NCI-H82 treated with DMSO at 0.1 percent for 48 hours (cell line): ENCODE data around the gene FAM174C.
"Not testable (repeated sequence)": the region's sequence is repeated elsewhere in the genome, so short reads cannot be mapped to it uniquely, and the experiment has no call there.

ENCODE experiments used
- DNase-seq: peaks from one replicate; lab custom pipeline; 2025; ENCODE audit not compliant: unreplicated experiment; lab: John Stamatoyannopoulos, UW

Gene FAM174C

DNA sequence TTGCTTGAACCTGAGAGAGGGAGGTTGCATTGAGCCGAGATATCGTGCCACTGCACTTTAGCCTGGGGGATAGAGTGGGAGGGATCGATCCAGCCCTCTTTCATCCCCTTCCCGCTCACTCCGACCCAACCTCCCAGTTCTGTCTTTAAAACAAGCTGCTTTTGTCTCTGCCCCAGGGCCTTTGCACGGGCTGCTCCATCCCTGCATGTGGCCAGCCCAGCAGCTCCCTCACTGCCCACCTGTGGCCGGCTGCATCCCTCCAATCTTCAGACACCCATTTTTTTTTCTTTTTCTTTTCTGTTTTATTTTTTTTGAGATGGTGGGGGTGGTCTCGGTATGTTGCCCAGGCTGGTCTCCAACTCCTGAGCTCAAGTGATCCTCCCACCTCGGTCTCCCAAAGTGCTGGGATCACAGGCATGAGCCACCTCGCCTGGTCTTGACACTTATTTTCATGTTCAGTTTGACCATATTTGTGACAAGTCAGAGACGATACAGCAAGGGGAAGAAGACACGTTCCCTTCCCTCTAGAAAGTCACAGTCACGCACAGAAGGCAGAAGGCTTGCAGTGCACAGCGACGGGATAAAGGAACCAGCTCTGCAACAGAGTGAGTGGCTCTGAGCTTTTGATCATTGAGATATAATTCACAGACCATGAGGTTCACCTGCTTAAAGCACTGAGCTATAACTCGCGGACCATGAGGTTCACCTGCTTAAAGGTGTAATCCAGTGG, 42.1 kb downstream of the FAM174C start:
- DNase-seq: no peak

DNA sequence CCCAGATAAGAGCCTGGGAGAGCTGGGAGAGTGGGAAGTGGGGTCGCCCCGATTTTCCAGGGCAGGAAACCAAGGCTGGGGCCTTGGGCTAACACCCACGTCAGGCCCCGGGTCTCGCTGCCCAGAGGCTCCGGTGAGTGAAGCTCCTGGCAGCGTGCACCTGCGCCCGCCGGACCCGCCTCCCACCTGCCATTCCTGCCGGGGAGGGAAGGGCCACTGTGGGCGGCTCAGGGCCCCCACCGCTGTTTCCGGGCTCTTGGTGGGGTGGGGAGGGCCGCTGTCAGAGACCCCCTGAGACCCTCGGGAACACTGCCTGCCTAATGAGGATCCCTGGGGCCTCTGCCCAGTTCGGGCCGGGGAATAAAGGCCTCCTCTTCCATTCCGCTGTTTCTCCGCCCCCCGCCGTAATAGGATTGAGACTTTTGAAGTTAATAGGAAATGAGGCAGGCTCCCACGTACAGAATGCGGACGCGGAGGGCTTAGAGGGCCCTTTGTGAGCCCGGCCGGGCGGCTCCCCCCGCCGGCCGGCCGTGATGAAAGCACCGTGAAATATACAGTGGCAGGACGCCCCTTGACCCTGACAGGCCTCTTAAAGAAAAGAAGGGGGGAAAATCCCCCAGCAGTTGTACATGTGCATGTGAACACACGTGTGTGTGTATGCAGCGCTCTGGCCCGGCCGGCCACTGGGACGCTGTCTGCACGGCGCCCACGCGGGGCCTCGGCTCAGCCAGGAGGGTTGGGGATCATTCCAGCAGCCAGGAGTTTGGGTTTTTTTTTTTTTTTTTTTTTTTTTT, 43.5 kb downstream of the FAM174C start:
- peak; percentile 28 for DNase-seq

DNA sequence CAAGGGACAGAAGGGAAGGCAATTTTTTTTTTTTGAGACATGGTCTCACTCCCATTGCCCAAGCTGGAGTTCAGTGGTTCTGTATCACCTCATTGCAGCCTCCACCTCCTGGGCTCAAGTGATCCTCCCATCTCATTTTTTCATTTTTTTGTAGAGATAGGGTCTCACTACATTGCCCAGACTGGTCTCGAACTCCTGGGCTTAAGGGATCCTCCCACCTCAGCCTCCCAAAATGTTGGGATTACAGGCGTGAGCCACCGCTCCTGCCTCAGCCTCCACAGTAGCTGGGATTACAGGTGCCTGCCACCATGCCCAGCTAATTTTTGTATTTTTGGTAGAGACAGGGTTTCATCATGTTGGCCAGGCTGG, 44.9 kb downstream of the FAM174C start:
- not testable (repeated sequence) for DNase-seq

DNA sequence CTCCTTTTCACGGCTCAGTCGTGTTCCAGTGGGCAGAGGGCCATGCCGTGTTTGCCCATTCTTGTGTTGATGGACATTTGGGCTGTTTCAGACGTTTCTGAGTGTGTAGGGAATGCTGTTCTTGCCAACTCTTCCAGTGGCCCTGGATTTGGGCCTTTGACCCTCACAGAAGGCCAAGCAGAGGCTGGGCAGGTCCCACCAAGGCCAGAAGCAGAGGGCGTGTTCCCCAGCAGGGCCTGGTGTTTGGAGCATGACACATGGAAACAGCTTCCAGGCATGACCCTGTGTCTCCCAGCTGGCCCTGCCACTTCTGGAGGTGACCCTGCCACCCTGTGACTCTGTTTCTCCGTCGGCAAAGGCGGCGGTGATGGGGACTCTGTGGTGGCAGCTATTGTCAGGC, 46.2 kb downstream of the FAM174C start:
- DNase-seq: no peak

DNA sequence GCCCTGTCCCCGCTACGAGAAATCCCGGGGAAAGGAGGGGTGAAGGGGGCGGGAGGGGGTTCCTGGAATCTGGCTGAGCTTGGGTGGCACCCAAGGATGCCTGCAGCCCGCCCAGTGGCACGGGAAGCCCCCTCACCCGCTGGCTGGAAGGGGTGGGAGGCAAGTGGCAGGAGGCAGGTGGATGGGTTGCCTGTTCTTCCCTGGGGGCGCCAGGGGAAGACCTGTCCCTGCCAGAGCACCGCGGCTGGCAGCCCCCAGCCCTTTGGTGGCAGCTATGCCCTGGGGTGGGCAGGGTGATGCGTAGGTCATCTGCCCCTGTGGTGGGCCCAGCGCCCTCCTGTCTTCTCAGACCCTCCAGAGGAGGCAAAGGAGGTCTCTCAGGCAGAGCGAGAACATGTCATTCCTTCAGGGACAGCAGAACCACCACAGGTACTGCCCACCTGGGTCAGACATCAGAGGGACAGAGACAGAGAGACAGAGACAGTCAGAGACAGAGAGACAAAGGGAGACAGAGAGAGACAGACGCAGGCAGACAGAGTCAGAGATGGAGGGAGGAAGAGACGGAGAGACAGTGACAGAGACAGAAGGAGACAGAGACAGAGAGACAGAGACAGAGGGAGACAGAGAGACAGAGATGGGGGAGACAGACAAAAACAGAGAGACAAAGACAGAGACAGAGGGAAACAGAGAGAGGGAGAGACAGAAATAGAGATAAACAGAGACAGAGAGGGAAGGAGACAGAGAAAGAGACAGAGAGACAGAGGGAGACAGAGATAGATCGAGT, 47.1 kb downstream of the FAM174C start:
- no peak for DNase-seq

DNA sequence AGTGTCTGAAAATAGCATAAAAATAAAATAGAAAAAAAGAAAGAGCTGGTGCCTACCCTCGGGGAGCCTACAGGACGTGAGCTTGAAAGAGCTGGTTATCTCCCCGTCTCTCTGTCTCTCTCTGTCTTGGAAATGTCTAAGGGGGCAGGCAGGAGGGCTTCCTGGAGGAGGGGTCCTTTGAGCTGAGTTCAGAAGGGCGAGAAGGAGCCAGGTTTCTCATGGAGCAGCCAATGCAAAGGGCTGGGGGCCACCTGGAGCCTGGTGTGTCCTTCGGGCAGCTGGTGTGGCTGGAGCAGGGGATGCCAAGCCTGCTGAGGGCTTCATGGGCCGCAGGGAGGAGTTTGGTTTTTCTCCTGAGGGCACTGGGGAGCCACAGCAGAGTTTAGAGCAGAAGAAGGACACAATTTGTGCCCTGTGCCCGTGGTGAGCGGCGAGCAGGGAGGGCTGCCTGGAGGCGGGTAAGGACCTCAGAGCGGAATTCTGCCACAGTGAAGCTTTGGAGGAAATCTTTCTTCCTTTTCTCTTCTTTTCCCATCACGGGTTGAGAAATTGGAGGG, 49.0 kb downstream of the FAM174C start:
- no peak for DNase-seq

DNA sequence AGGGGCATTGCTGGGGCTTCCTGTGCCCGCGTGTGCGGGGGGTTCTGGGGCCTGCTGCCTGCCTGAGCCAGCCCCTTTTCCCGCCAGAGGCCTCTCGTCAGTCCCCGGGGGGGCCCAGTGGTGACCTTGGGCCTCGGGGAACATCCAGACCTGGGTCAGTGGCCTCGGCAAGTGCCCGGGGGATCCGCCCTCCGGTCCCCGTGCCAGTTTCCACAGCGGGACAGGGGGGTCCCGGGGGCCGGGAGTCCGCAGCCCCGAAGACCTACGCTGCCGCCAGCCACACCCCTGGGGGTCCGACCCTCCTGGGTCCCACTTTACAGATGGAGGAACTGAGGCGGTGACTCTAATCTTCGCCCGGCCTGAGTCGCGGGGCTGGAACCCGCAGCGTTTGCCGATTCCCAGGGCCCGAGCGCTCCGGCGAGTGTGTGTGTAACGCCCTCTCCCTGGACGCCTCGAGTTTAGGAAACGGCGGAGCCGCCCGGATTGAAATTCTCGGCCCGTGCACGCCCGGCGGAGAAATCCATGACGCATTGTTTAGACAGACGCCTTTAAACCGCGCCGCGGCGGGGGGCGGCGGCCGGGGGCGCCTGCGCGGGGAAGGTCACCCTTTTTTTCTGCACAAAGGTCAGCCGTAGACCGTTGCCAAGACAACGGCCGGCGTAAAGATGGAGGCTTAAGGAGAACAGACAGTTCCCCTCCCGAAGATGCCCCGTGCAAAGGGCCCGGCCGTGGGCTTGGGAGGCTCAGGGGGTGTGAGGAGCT, 49.7 kb downstream of the FAM174C start:
- DNase-seq: no peak

DNA sequence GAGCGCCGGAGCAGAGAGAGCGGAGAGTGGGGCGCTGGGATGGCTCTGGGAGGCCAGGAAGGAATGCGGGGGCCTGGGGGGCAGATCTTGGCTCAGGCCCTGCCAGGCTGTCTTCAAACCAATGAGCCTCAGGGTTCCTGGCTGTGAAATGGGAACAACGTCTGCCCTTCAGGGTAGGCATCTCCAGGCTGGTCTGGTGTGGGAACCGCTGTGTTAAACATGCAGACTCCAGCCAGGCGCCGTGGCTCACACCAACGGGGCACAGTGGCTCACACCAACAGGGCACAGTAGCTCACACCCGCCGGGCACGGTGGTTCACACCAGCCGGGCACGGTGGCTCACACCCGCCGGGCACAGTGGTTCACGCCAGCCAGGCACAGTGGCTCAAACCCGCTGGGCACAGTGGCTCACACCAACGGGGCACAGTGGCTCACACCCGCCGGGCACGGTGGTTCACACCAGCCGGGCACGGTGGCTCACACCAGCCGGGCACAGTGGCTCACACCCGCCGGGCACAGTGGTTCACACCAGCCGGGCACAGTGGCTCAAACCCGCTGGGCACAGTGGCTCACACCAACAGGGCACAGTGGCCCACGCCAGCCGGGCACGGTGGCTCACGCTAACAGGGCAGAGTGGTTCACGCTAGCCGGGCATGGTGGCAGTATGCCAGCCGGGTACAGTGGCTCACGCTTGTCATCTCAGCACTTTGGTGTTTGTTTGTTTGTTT, 50.4 kb downstream of the FAM174C start:
- no peak for DNase-seq

DNA sequence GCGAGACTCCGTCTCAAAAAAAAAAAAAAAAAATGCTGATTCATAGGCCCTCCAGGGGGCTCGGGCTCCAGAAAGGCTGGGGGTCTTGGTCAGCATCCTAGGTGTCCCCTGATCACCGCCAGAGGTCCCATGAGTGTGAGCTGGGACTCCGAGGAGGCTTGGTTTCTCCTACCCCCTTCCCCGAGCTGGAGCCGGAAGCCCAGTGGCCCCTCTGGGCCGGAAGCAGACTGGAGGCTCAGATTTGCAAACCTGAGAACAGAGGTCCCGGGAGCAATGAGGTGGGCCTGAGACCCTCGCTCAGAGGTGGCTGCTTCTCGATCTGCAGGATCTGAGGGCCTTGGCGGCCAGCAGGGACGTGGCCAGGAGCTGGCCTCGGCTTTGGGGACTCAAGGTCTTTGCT, 51.8 kb downstream of the FAM174C start:
- DNase-seq: no peak
